GM23338 (cell line): Measurements from ENCODE around the gene EEF1A1.

Experiments
- CTCF ChIP-seq, 2 experiments: fragments of 200-600 bp in 1 of 2; sonication (generic) in 1 of 2; conservative IDR thresholded peaks; 2 replicates each; pipeline versions ENCODE4 v1.5.1 to v1.6.1; 2016 to 2017; ENCODE audit warnings: antibody characterized with exemption in 2 of 2, low read depth in 2 of 2, mild to moderate bottlenecking in 2 of 2, moderate library complexity in 1 of 2
- POLR2AphosphoS5 ChIP-seq: IDR thresholded peaks from 2 replicates; pipeline ENCODE4 v1.6.1; 2016; ENCODE audit warnings: antibody characterized with exemption, low read depth
- ZNF114 ChIP-seq: fragments of 250-450 bp; sonication (Bioruptor Pico); IDR thresholded peaks from 2 replicates; pipeline ENCODE4 v1.5.0; 2020; ENCODE audit warnings: mild to moderate bottlenecking, moderate library complexity

- no peak for TF ChIP-seq ZNF114 (CRISPR knock-in tag)
- no peak for TF ChIP-seq CTCF (conservative IDR thresholded peaks at IDR 0.05; ENCODE audit: low read depth in 2 of 2)
- no peak for TF ChIP-seq POLR2AphosphoS5
Observed at GRCh38 chr6:73560182-73560732, 39.4 kb upstream of the EEF1A1 start.
